GM21423 (cell line): Measurements from ENCODE around the gene NKX2-8.
"Not testable (repeated sequence)": the region's sequence is repeated elsewhere in the genome, so short reads cannot be mapped to it uniquely, and the experiment has no call there.

Experiments
- ATAC-seq: cut with Tn5 transposase; IDR thresholded peaks from one replicate; pipeline ENCODE4 v1.9.1; 2021; ENCODE audit warnings: mild to moderate bottlenecking, moderate library complexity; ENCODE audit not compliant: unreplicated experiment

Gene NKX2-8

GRCh38 chr14:36580856-36581831 lies 1.3 kb downstream of the NKX2-8 start:
- no peak for ATAC-seq

DNA sequence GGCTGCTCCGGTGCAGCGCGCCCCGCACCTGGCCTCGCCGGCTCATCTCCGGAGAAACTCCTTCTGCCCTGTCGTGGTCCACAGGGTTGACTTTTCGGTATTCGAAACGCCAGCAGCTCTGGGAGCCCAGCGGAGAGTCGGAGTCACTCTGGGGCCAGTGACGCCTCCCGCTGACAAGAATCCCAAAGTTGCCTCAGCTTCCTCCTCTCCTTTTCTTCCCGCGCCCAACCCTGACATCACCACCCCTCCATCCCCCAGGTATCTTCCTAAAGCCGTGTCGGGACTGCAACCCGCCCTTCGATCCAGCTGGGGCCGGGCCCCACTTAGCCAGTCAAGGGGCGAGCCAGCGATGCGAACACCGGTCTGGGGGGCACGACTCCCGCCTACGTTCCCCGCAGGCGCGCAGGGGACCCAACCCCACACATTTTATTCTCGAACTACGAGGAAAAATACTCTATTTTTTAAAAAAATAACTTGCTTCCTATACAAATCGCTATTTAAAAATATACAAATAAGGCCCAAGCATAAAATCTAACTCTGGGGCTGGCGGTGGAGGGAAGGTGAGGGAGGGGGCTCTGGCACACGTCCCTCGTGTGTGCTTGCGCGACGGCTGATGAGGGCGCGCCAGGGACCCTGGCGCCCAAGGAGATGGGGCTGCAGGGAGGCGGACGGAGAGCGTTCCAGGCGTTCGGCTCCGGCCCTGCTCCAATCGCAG lies 2.1 kb downstream of the NKX2-8 start:
- no peak for ATAC-seq

DNA sequence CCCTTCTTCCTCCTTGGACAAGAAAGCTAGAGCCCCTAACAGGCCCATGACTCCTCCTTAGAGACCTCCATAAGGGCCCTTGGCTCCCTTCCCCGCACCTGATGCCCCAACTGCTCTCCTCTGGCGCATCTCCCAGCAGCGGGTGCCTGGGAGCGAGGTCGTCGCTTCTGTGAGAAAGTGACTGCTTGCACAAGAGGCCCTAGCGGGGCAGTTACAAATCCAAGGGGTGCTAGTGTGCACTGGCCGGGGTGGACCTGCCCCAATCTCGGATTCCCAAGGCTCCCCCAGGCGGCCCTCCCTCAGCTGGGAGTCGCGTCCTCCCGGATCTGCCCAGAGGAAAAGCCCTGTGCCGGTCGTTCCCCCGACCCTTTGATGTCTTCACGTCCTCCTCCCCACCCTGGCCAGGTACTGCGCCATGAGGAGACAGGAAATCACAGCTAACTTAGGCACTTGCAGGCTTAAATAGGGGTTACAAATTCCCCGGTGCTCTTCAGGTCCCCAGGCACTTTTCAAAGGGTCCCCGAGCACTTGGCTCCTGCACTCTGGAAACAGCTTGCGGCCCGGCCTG lies 2.8 kb downstream of the NKX2-8 start:
- ATAC-seq: no peak

GRCh38 chr14:36579001-36579555 lies 3.3 kb downstream of the NKX2-8 start:
- no peak for ATAC-seq

DNA sequence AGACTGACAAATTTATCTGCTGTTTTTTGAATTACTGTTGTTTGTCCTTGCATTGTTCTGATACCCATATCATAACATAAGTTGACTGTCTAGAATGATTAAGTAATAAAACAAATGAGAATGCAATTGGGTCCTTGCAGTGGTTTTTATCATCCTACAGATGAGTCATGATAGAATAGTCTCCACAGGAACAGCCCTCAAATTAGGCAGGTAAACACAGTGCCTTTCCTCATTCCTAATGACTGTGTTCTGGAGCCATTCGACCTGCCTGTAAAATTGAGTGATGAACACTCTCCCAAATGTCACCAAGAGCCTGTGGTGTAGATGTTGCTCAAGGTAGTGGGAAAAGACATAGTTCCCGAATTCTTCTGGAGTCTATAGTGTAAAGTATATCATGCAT lies 12.3 kb downstream of the NKX2-8 start:
- no peak for ATAC-seq

GRCh38 chr14:36556811-36557433 lies 25.5 kb downstream of the NKX2-8 start:
- no peak for ATAC-seq

DNA sequence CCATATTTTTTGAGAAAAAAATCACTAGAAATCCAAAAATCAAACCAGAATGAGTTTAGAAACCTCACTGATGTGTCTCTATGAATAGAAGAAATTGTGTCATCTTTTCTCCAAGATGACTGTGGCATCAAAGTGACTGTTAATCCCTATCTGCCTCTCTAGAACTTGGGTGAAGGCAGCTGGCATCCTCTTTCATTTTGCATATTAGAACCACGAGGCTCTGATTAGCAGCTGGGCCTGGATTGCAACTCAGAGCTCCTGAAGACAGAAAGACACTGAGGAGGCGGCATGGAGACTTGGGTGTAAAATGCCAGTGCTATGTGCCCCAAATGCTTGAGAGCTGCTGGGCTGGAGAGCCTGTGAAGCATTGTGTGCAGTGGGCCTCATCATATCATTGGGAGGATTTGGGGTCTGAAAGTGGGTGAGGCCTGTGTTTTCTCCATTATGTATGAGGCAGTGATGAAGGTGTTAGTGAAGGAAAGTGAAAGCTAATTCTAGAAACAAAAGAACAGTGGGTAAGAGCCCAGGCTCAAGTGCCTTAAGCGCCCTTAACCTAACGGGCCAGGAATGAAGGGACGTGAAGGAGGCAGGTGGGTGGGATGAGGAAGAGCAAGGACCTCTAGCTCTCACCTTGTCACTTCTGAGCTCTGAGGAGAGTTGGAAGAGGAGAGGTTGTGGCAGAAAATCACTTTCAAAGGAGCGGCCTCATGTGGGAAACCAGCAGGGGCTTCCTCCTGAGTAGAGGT lies 26.2 kb downstream of the NKX2-8 start:
- no peak for ATAC-seq

DNA sequence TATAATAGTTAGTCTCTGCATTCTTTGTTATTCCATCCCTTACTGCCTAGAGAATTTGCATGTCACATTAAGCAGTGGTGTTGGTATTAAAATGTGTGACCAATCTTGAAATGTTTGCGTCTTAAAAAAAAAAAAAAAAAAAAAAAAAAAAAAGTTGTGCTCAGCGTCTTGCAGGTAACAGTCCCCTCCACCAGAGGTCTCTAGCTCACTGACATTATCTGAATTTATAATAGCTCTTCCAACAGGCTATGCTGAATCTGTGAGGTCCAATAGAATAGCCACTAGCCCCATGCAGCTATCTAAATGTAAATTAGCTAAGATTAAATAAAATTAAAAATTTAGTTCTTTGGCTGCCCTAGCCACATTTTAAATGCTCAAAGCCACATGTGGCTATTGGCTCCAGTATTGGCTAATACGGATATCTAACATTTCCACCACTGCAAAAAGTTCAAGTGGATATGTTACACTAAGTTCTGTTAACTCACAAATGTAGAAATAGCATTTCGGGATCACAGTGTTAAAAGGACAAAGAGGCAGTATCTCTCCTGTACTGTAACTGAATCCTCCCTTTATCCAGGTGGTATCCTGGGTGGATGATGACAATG lies 28.7 kb downstream of the NKX2-8 start:
- peak; percentile 51 for ATAC-seq

DNA sequence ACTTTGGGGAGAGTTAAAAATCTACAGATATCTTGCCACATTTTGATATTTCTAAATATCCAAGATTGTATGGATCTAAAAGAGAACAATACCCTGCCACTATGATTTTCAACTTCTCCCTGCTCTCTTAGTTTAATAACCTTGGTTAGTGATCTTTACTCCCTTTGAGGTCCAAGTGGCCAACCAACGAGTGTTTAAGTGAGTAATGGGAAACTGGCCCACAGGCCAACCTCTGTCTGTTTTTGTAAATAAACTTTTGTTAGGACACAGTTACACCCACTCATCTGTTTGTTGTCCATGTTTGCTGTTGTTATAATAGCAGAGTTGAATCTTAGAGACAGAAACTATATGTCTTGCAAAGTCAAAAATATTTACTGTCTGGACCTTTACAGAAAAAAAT lies 31.5 kb downstream of the NKX2-8 start:
- no peak for ATAC-seq

- ATAC-seq: not testable (repeated sequence)
Measured at GRCh38 chr14:36544280-36544679, 38.1 kb downstream of the NKX2-8 start.

DNA sequence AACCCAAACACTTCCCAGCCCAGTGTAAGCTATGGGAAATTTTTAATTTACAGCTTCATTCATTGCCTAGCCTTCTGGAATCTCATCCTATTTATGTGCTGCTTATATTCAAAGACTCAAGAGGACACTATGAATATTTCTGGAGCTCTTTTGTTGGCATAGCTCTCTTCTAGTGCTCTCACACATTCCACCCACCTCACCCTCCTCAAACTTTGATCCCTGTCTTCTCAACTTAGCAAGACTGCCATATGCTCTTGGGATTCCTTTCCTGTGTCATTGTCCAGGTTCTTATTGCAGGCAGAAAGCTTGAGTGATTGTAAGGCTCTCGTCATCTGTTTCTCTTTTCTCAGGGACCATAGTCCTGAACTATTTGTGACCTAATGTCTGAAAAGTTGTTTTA lies 44.4 kb downstream of the NKX2-8 start:
- no peak for ATAC-seq
